H1 (cell line): ENCODE data around the gene PTPRE. TPM values are rescaled to one million over a fixed set of nuclear protein-coding genes. Genes with fewer than 3 reads are reported as not detected.

Source experiments
- E2F6 ChIP-seq: IDR thresholded peaks from 2 replicates; pipeline ENCODE4 v1.6.1; 2012; ENCODE audit warnings: inconsistent platforms
- polyA plus RNA-seq, 7 experiments: library from polyadenylated mRNA; depleted of rRNA in 3 of 7; stranded (reverse) in 5 of 7; unstranded in 2 of 7; fragments of >200 nt in 5 of 7; fragments of 200-250 nt in 2 of 7; gene quantifications; 1 replicate in 5 of 7; 2 replicates in 1 of 7; 4 replicates in 1 of 7; pipeline versions ENCODE4 v1.2.1 to v1.2.3, GENCODE V29; 2011 to 2013; ENCODE audit warnings: missing spikeins in 2 of 7, mixed read lengths in 2 of 7
- total RNA-seq: library from RNA; stranded (reverse); fragmentation: NEBNext Ultra II Directional; extraction: Animal tissue kit (Norgen Biotek cat#: 25700); gene quantifications from 2 replicates; pipeline ENCODE4 v1.2.1, GENCODE V29; 2021

PTPRE gene
- total and polyA plus RNA-seq, 2 of the 8 experiments (the other 6 are each of a cell fraction or from before 2014, with no cell fraction given), result 0.33 to 0.54 TPM

- TF ChIP-seq E2F6, result no peak
Measured at GRCh38 chr10:128060341-128061250, 153.7 kb downstream of the PTPRE start (continued).
